Naive thymus-derived CD8-positive, alpha-beta T cell (primary cell): ENCODE measurements around the gene KCNQ1OT1. TPM values are rescaled to one million over a fixed set of nuclear protein-coding genes. Genes with fewer than 3 reads are reported as not detected.
A peak's percentile ranks its signal among the peaks of the same experiment; 100 is the strongest.

Experiments
- ATAC-seq, 2 donors: fragments of 150-1000 bp; cut with Tn5 transposase in 1 of 2; sonication (Bioruptor Pico), chemical (Tn5 transposase) in 1 of 2; 1 replicate in 1 of 2; 2 replicates in 1 of 2; pipeline ENCODE4 v1.10.0; 2021; ENCODE audit warnings: mild to moderate bottlenecking in 2 of 2, moderate library complexity in 2 of 2
- POLR2A ChIA-PET: fragments of 350-600 bp; sonication (Branson Sonifier 250); formaldehyde crosslinking; loops from one replicate; lab custom pipeline; 2021; ENCODE audit warnings: antibody characterized with exemption; lab: Charles Lee
- DNase-seq, 10 donors: peaks; one replicate each; pipeline versions ENCODE4 v3.0.0 to v3.0.0-alpha.2; 2020 to 2022
- H3K27ac Mint-ChIP-seq, 10 donors: one replicate each; pipeline ENCODE4 v1.8.0; 2020 to 2022; ENCODE audit warnings: mild to moderate bottlenecking in 10 of 10, mixed read lengths in 10 of 10, moderate library complexity in 4 of 10, inconsistent platforms in 1 of 10
- H3K27me3 Mint-ChIP-seq, 5 donors: one replicate each; pipeline ENCODE4 v1.8.0; 2021 to 2022; ENCODE audit warnings: mixed read lengths in 5 of 5
- H3K36me3 Mint-ChIP-seq, 3 donors: one replicate each; pipeline ENCODE4 v1.8.0; 2020 to 2022; ENCODE audit warnings: mixed read lengths in 3 of 3, mild to moderate bottlenecking in 2 of 3, inconsistent platforms in 1 of 3
- H3K4me1 Mint-ChIP-seq, 4 donors: one replicate each; pipeline ENCODE4 v1.8.0; 2021 to 2022; ENCODE audit warnings: mixed read lengths in 4 of 4
- H3K4me3 Mint-ChIP-seq, 10 donors: one replicate each; pipeline ENCODE4 v1.8.0; 2020 to 2022; ENCODE audit warnings: mild to moderate bottlenecking in 10 of 10, mixed read lengths in 10 of 10, moderate library complexity in 6 of 10, inconsistent platforms in 1 of 10
- H3K9me3 Mint-ChIP-seq, 9 donors: one replicate each; pipeline ENCODE4 v1.8.0; 2020 to 2022; ENCODE audit warnings: mixed read lengths in 9 of 9, mild to moderate bottlenecking in 3 of 9, inconsistent platforms in 1 of 9, moderate library complexity in 1 of 9
- polyA plus RNA-seq, 3 donors: library from polyadenylated mRNA; unstranded; fragments of 300-500 nt; fragmentation: Illumina TruSeq; gene quantifications; one replicate each; pipeline ENCODE4 v1.2.3, GENCODE V29; 2021
- total RNA-seq, 8 experiments: library from RNA in 2 of 8; stranded (reverse) in 2 of 8; gene quantifications; one replicate each; pipeline ENCODE4 v1.2.3 and lab custom pipeline; 2021 to 2026

KCNQ1OT1 gene
- total and polyA plus RNA-seq, 5 experiments from 2014 or later = 0.03 to 0.22 (median 0.05) TPM

DNA sequence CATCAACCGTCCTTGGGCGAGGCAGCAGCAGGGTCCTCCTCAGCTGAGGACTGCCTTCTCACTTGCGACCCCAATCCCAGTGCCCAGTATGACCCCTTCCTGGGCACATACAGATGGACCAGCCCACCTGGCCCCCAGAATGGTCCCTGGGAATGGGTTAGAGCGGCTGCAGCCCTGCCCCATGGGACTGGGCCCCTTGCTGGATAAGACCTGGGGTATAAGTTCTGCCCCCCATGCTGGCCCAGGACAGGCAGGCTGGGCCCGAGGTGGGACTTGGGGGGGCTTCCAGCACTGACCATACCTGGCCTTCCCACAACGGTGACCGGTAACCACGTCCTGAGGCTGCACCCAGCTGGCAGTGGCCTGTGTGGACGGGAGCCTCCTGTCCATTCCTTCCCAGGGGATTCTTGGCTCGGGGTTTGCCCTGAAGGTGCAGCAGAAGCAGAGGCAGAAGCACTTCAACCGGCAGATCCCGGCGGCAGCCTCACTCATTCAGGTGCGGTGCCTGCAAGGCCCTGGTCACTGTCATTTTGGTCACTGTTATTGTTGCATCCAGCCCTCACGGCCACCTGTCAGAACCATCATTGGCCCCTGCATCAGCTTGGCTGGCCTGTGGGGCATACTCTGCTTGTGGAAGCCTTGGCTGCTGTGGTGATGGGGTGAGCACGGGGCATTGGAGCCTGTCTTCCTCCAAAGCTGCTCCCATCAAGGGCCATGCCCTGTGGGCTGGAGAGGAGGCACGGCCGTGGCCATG, 114.8 kb downstream of the KCNQ1OT1 start:
- Mint-ChIP-seq H3K36me3 (peaks cover 0 to 27% (median 0%) of the 10 kb centered on the region in 3 donors), H3K27ac (no peak overlapping the region), H3K4me1 (no peaks in the 10 kb centered on the region), H3K9me3 (no peaks in the 10 kb centered on the region), H3K27me3 (no peaks in the 10 kb centered on the region), H3K4me3 (no peak overlapping the region)
- POLR2A ChIA-PET = no interaction called here
- DNase-seq (peak in 2 of 10 donors; percentile 12 to 56), ATAC-seq (no peak)

DNA sequence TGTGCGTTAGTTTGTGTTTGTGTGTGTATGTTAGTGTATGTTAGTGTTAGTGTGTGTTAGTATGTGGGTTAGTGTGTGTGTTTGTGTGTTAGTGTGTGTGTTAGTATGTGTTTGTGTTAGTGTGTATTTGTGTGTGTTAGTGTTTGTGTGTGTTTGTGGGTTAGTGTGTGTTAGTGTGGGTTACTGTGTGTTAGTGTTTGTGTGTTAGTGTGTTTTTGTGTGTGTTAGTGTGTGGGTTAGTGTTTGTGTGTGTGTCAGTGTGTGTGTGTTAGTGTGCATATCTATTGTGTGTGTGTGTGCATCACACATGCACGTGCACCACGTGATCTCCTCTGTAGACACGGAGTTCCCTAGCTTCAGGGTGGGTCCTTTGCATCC, 115.4 kb downstream of the KCNQ1OT1 start:
- DNase-seq (no peak), ATAC-seq (no peak)
- Mint-ChIP-seq H3K27ac (no peak overlapping the region), H3K36me3 (peaks cover 0 to 21% (median 0%) of the 10 kb centered on the region in 3 donors), H3K4me3 (no peak overlapping the region), H3K4me1 (no peaks in the 10 kb centered on the region), H3K27me3 (no peaks in the 10 kb centered on the region), H3K9me3 (no peaks in the 10 kb centered on the region)
- POLR2A ChIA-PET = no interaction called here

DNA sequence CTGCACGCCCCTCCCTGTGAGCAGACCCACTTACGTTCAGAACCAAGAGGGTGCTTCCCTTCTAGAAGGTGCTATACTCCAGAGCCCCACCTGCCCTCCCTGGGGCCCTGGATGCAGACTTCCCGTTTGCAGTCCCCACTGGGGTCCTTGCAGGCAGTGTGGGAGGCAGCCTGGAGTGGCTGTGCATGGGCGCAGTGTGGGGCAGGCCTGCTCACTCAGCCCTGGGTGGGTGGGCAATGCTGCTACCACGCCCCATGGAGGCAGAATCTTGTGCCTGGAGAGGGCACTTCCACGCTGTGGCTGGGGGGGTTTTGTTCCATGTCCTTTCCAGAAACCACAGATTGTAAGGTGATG, 116.2 kb downstream of the KCNQ1OT1 start:
- Mint-ChIP-seq H3K4me3 (no peak overlapping the region), H3K27ac (no peak overlapping the region), H3K27me3 (no peaks in the 10 kb centered on the region), H3K4me1 (peaks cover 0 to 2% (median 0%) of the 10 kb centered on the region in 4 donors), H3K36me3 (peaks cover 0 to 16% (median 0%) of the 10 kb centered on the region in 3 donors), H3K9me3 (no peaks in the 10 kb centered on the region)
- DNase-seq (no peak), ATAC-seq (no peak)
- POLR2A ChIA-PET = no interaction called here

- peak in 2 of 10 donors; percentile 11 to 55 for DNase-seq
- ATAC-seq = no peak
- H3K27me3 Mint-ChIP-seq = no peaks in the 10 kb centered on the region
These were observed 116.7 kb downstream of the KCNQ1OT1 start for GRCh38 chr11:2582946-2583604.

DNA sequence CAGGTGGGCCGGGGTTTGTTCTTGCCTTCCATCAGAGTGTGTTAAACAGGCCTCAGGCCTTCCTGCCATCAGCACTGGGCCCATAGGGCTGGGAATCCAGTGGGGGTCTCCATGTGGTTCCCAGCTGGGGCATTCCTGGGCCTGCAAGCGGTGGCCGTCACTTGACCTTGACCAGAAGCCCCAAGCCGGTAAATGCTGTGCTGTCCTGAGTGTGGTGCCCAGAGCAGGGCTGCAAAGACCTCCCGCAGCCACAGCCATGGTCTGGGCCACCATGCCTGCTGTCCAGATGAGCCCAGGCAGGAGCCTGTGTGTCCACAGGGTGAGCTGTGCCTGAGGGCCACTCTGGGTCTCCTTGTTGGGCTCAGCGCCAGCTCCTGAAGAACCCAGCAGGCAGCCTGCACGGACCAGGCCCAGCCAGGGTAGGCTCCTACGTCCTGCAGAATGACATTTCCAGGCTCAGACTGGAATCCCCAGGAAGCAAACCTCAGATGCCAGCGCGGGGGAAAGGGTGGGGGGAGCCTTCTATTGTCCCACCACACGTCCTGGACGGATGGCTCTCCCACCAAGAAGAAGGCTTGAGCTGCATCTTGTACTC, 117.3 kb downstream of the KCNQ1OT1 start:
- peaks cover 0 to 10% (median 0%) of the 10 kb centered on the region in 3 donors for H3K36me3 Mint-ChIP-seq
- ATAC-seq = no peak
- POLR2A ChIA-PET = no interaction called here
- H3K27me3 Mint-ChIP-seq = no peaks in the 10 kb centered on the region
- H3K4me1 Mint-ChIP-seq = peaks cover 0 to 3% (median 0%) of the 10 kb centered on the region in 4 donors
- H3K4me3 Mint-ChIP-seq = no peak overlapping the region
- peak in 2 of 10 donors; percentile 14 to 55 for DNase-seq
- no peak overlapping the region for H3K27ac Mint-ChIP-seq
- H3K9me3 Mint-ChIP-seq = no peaks in the 10 kb centered on the region

More at GRCh38 chr11:2582946-2583604, 116.7 kb downstream of the KCNQ1OT1 start:
- Mint-ChIP-seq H3K36me3 (peaks cover 0 to 14% (median 0%) of the 10 kb centered on the region in 3 donors), H3K27ac (no peak overlapping the region), H3K4me3 (no peak overlapping the region), H3K4me1 (peaks cover 0 to 2% (median 0%) of the 10 kb centered on the region in 4 donors), H3K9me3 (no peaks in the 10 kb centered on the region)
- POLR2A ChIA-PET = no interaction called here

- Mint-ChIP-seq H3K27ac (no peak overlapping the region), H3K4me1 (peaks cover 0 to 3% (median 0%) of the 10 kb centered on the region in 4 donors), H3K4me3 (no peak overlapping the region), H3K9me3 (no peaks in the 10 kb centered on the region), H3K36me3 (peaks cover 0 to 6% (median 0%) of the 10 kb centered on the region in 3 donors), H3K27me3 (no peaks in the 10 kb centered on the region)
- peak in 1 of 10 donors; percentile 57 for DNase-seq
- POLR2A ChIA-PET = no interaction called here
- no peak for ATAC-seq
These were observed 117.9 kb downstream of the KCNQ1OT1 start for GRCh38 chr11:2581931-2582350.

DNA sequence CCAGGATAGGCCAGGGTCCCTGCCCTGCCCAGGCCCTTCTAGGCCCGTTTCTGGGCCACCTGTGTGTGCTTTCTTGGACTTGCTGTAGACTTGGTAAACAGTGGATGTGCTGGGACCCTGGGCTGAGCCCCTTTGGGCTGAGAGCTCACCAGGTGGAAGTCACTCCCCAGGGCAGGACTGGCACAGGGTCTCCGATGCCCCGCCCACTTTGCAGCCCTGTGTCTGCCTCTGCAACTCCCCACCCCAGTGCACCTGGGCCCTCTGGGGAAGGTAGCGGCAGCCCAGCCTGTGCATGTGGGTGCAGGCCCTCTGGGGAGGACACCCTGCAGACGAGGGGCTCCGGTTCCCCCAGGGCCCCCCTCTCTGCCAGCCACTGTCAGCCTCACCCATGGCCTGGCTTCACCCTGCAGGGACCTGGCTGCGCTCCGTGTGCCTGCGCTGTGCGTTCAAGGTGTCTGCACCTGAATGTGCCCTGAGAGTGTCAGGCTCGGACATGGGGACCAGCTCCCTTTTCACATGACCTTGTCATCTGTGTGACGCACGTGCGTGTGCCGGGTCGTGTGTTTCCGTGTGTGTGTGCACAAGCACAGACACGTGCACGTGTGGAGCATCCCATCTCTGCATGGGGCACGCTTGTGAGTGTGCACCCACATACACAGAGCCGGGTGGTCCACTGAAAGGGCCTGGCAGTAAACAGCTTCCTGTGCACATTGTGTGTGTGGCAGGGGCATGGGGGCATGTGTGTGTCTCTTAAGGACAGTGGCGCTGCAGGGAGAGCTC, 118.5 kb downstream of the KCNQ1OT1 start:
- H3K36me3 Mint-ChIP-seq = peaks cover 0 to 5% (median 0%) of the 10 kb centered on the region in 3 donors
- no peak overlapping the region for H3K27ac Mint-ChIP-seq
- peaks cover 0 to 3% (median 0%) of the 10 kb centered on the region in 4 donors for H3K4me1 Mint-ChIP-seq
- H3K4me3 Mint-ChIP-seq = no peak overlapping the region
- ATAC-seq (no peak), DNase-seq (peak in 2 of 10 donors; percentile 15 to 49)
- POLR2A ChIA-PET = no interaction called here
- no peaks in the 10 kb centered on the region for H3K27me3 Mint-ChIP-seq
- H3K9me3 Mint-ChIP-seq = no peaks in the 10 kb centered on the region

GRCh38 chr11:2580571-2581001, 119.2 kb downstream of the KCNQ1OT1 start:
- DNase-seq (peak in 1 of 10 donors; percentile 14), ATAC-seq (no peak)
- peaks cover 0 to 9% (median 0%) of the 10 kb centered on the region in 3 donors for H3K36me3 Mint-ChIP-seq
- H3K9me3 Mint-ChIP-seq = no peaks in the 10 kb centered on the region
- no peak overlapping the region for H3K4me3 Mint-ChIP-seq
- POLR2A ChIA-PET = no interaction called here
- H3K27ac Mint-ChIP-seq = peak overlapping the region in 1 of 10 donors; percentile 15
- peaks cover 0 to 3% (median 0%) of the 10 kb centered on the region in 4 donors for H3K4me1 Mint-ChIP-seq
- no peaks in the 10 kb centered on the region for H3K27me3 Mint-ChIP-seq

DNA sequence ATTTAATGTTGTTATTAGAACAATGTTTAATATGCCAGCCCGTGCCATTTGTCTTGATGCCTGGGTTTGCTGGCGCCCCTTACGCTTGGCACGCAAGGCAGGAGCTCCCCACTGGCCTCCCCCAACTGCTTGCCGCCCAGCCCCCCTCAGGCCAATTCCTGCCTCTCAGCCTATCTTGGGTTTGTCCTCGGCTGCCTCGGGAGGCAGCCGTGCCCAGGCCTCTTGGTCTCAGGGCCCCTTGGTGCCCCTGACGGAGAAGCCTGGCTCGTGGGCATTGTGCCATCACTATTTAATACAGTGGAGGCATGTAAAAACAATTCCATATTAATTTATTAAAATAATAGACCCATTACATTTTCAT, 119.8 kb downstream of the KCNQ1OT1 start:
- POLR2A ChIA-PET = no interaction called here
- no peak overlapping the region for H3K4me3 Mint-ChIP-seq
- peaks cover 0 to 3% (median 0%) of the 10 kb centered on the region in 4 donors for H3K4me1 Mint-ChIP-seq
- H3K27me3 Mint-ChIP-seq = no peaks in the 10 kb centered on the region
- no peaks in the 10 kb centered on the region for H3K9me3 Mint-ChIP-seq
- ATAC-seq = no peak
- peaks cover 0 to 9% (median 0%) of the 10 kb centered on the region in 3 donors for H3K36me3 Mint-ChIP-seq
- DNase-seq = peak in 1 of 10 donors; percentile 10
- no peak overlapping the region for H3K27ac Mint-ChIP-seq

DNA sequence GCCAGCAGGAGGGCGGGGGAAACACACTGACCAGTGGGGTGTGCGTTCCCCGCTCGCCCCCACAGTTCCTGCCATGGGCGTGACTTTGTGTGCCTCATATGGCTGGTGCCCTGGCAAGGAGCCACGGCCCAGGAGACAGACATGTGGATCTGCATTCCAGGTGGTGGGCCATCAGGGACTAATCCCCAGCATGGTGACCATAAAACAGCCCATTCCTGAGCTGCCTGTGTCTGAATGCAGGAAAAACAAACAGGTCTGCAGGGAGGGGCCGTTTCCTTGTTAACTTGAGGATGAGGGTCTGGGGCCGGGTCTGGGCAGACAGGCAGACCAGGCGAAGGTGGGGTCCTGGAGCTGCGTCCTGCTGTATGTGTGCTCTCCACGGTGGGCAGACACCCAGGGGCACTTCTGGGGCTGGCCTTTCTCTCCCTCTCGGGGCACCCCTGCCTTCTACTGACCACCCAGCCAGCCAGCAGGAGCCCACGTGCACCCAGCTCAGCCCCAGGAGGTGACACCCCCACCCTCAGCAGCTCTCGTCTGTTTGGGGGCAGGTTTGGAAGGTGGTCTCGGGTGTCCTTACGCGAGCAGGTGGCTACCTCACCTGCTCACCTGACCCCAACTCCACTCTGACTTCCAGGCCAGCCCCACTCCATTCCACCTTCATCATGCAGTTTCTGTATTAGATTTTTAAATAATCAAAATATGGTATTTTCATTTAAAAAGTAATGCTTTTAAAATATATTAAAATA, 120.3 kb downstream of the KCNQ1OT1 start:
- H3K9me3 Mint-ChIP-seq = no peaks in the 10 kb centered on the region
- ATAC-seq (no peak), DNase-seq (peak in 2 of 10 donors; percentile 14 to 50)
- peak overlapping the region in 2 of 10 donors; percentile 45 to 57 for H3K27ac Mint-ChIP-seq
- POLR2A ChIA-PET = no interaction called here
- H3K4me3 Mint-ChIP-seq = no peak overlapping the region
- no peaks in the 10 kb centered on the region for H3K27me3 Mint-ChIP-seq
- peaks cover 0 to 9% (median 0%) of the 10 kb centered on the region in 3 donors for H3K36me3 Mint-ChIP-seq
- H3K4me1 Mint-ChIP-seq = peaks cover 0 to 3% (median 0%) of the 10 kb centered on the region in 4 donors

- POLR2A ChIA-PET = no interaction called here
- Mint-ChIP-seq H3K9me3 (no peaks in the 10 kb centered on the region), H3K27ac (peak overlapping the region in 1 of 10 donors; percentile 45), H3K27me3 (no peaks in the 10 kb centered on the region), H3K4me1 (peaks cover 0 to 3% (median 0%) of the 10 kb centered on the region in 4 donors), H3K36me3 (peaks cover 0 to 9% (median 0%) of the 10 kb centered on the region in 3 donors), H3K4me3 (no peak overlapping the region)
- peak in 2 of 10 donors; percentile 4 to 56 for DNase-seq
- no peak for ATAC-seq
These were observed 120.9 kb downstream of the KCNQ1OT1 start for GRCh38 chr11:2578929-2579270.
